MM.1S (cell line): ENCODE results near the gene CADM2.
"Not testable (repeated sequence)": the region's sequence is repeated elsewhere in the genome, so short reads cannot be mapped to it uniquely, and the experiment has no call there.

ENCODE experiments used
- DNase-seq: peaks from one replicate; pipeline ENCODE4 v3.0.0-alpha.2; 2015
- H2AFZ ChIP-seq: fragments of 300-600 bp; sonication (generic); 2 replicates; pipeline ENCODE4 v1.6.0; 2016; ENCODE audit warnings: antibody characterized with exemption, low read length
- H3F3A ChIP-seq: fragments of 300-600 bp; sonication (generic); 2 replicates; pipeline ENCODE4 v1.6.1; 2016; ENCODE audit warnings: mild to moderate bottlenecking, antibody characterized with exemption, low read length, moderate library complexity, mixed read lengths; ENCODE audit not compliant: insufficient read depth
- H3K27ac ChIP-seq: fragments of 300-600 bp; sonication (generic); 2 replicates; pipeline ENCODE4 v1.5.1; 2016; ENCODE audit warnings: mild to moderate bottlenecking, low read length
- H3K27me3 ChIP-seq: fragments of 300-600 bp; sonication (generic); replicated peaks from 2 replicates; pipeline ENCODE4 v1.6.0; 2016; ENCODE audit warnings: low read length; ENCODE audit not compliant: insufficient read depth
- H3K36me3 ChIP-seq: fragments of 300-600 bp; sonication (generic); replicated peaks from 2 replicates; pipeline ENCODE4 v1.6.1; 2016; ENCODE audit warnings: mild to moderate bottlenecking, low read length, mixed read lengths; ENCODE audit not compliant: insufficient read depth
- H3K4me1 ChIP-seq: fragments of 300-600 bp; sonication (generic); 2 replicates; pipeline ENCODE4 v1.6.1; 2016; ENCODE audit warnings: low read length, mixed read lengths
- H3K4me2 ChIP-seq: fragments of 300-600 bp; sonication (generic); 2 replicates; pipeline ENCODE4 v1.6.0; 2016; ENCODE audit warnings: low read depth, low read length
- H3K4me3 ChIP-seq: fragments of 300-600 bp; sonication (generic); 2 replicates; pipeline ENCODE4 v1.5.1; 2016; ENCODE audit warnings: low read length, mixed read lengths
- H3K79me2 ChIP-seq: fragments of 300-600 bp; sonication (generic); 2 replicates; pipeline ENCODE4 v1.6.1; 2016; ENCODE audit warnings: mixed run types, low read length, mixed read lengths
- H3K9ac ChIP-seq: fragments of 300-600 bp; sonication (generic); 2 replicates; pipeline ENCODE4 v1.6.1; 2016; ENCODE audit warnings: low read length, mixed read lengths
- H3K9me2 ChIP-seq: fragments of 300-600 bp; sonication (generic); replicated peaks from 2 replicates; pipeline ENCODE4 v1.6.1; 2016; ENCODE audit warnings: mild to moderate bottlenecking, low read length, mixed read lengths; ENCODE audit not compliant: insufficient read depth
- H3K9me3 ChIP-seq: fragments of 300-600 bp; sonication (generic); replicated peaks from 2 replicates; pipeline ENCODE4 v1.6.1; 2016; ENCODE audit warnings: mild to moderate bottlenecking, low read length, mixed read lengths; ENCODE audit not compliant: insufficient read depth
- H4K20me1 ChIP-seq: fragments of 300-600 bp; sonication (generic); 2 replicates; pipeline ENCODE4 v1.6.1; 2016; ENCODE audit warnings: mild to moderate bottlenecking, low read length, moderate library complexity, mixed read lengths; ENCODE audit not compliant: insufficient read depth
- CTCF ChIP-seq: fragments of 300-600 bp; sonication (generic); IDR thresholded peaks from 2 replicates; pipeline ENCODE4 v1.5.1; 2016; ENCODE audit warnings: antibody characterized with exemption, low read length, mixed read lengths
- EZH2 ChIP-seq: fragments of 300-600 bp; sonication (generic); optimal IDR thresholded peaks from 2 replicates; pipeline ENCODE3; 2017; ENCODE audit warnings: low read depth, mild to moderate bottlenecking, antibody characterized with exemption, low read length, mixed read lengths
- EZH2phosphoT487 ChIP-seq: fragments of 300-600 bp; sonication (generic); IDR thresholded peaks from 2 replicates; pipeline ENCODE4 v1.6.1; 2018; ENCODE audit warnings: antibody characterized with exemption, low read length

CADM2 gene

GRCh38 chr3:84958495-84959469 is at the start of gene CADM2:
TSS of gene CADM2 (plus strand) at chr3:84958989.
- TF ChIP-seq EZH2 (no peak), CTCF (peak; percentile 19; the same call in 1 of the 2 replicates)
- Histone ChIP-seq H3F3A (no peaks in the 10 kb centered on the region; the same call in 1 of the 2 replicates), H3K27me3 (no peaks in the 10 kb centered on the region), H4K20me1 (no peaks in the 10 kb centered on the region), H3K27ac (no peak within 1 kb of the TSS), H2AFZ (peak within 1 kb of the TSS; percentile 97), H3K9me3 (no peaks in the 10 kb centered on the region), H3K4me2 (peak within 1 kb of the TSS; percentile 92), H3K4me3 (peak within 1 kb of the TSS; percentile 85), H3K9me2 (no peaks in the 10 kb centered on the region), H3K4me1 (peaks cover 4% of the 10 kb centered on the region; the same call in 1 of the 2 replicates), H3K79me2 (no peaks in the 10 kb centered on the region), H3K9ac (peak within 1 kb of the TSS; percentile 42), H3K36me3 (no peaks in the 10 kb centered on the region)
- DNase-seq, result peak; percentile 92

- H3K27ac ChIP-seq, H4K20me1 ChIP-seq, H3K9me3 ChIP-seq, H2AFZ ChIP-seq, H3K36me3 ChIP-seq, H3K9ac ChIP-seq, H3K4me1 ChIP-seq, H3K4me2 ChIP-seq, H3K9me2 ChIP-seq, DNase-seq, H3K4me3 ChIP-seq, H3K79me2 ChIP-seq, H3F3A ChIP-seq, H3K27me3 ChIP-seq: not testable (repeated sequence)
Measured at GRCh38 chr3:84918592-84918991, 40.2 kb upstream of the CADM2 start.

- Histone ChIP-seq H3K9me3 (no peaks in the 10 kb centered on the region), H3F3A (no peaks in the 10 kb centered on the region), H3K27me3 (no peaks in the 10 kb centered on the region), H2AFZ (no peak overlapping the region), H3K4me3 (no peak overlapping the region), H3K4me2 (no peak overlapping the region), H3K4me1 (no peaks in the 10 kb centered on the region), H3K9ac (no peak overlapping the region), H4K20me1 (no peaks in the 10 kb centered on the region), H3K36me3 (no peaks in the 10 kb centered on the region), H3K27ac (no peak overlapping the region), H3K79me2 (no peaks in the 10 kb centered on the region), H3K9me2 (no peaks in the 10 kb centered on the region)
- TF ChIP-seq CTCF (no peak), EZH2 (no peak), EZH2phosphoT487 (no peak)
- no peak for DNase-seq
Measured at GRCh38 chr3:84922682-84923081, 36.1 kb upstream of the CADM2 start.

- H3K4me3 ChIP-seq, result no peak overlapping the region
- no peak for DNase-seq
Measured at GRCh38 chr3:84925571-84925970, 33.2 kb upstream of the CADM2 start.

More at GRCh38 chr3:84925571-84925970, 33.2 kb upstream of the CADM2 start:
- Histone ChIP-seq H3K36me3 (no peaks in the 10 kb centered on the region), H3K27me3 (no peaks in the 10 kb centered on the region), H3K4me1 (no peaks in the 10 kb centered on the region), H4K20me1 (no peaks in the 10 kb centered on the region), H3K79me2 (no peaks in the 10 kb centered on the region), H3K4me2 (no peak overlapping the region), H3K9me2 (no peaks in the 10 kb centered on the region), H3K27ac (no peak overlapping the region), H3F3A (no peaks in the 10 kb centered on the region), H3K9me3 (no peaks in the 10 kb centered on the region), H3K9ac (no peak overlapping the region), H2AFZ (no peak overlapping the region)
- TF ChIP-seq EZH2, result no peak
- TF ChIP-seq EZH2phosphoT487, result no peak
- TF ChIP-seq CTCF, result no peak
